Upper lobe of right lung (tissue), 1 donor: Measurements from ENCODE around the gene DYNLRB1. TPM values are rescaled to one million over a fixed set of nuclear protein-coding genes. Genes with fewer than 3 reads are reported as not detected.

Experiments
- ATAC-seq: fragments of 200-7000 bp; cut with Tn5 transposase; one replicate; pipeline ENCODE4 v1.9.1; 2020; ENCODE audit warnings: mild to moderate bottlenecking, moderate library complexity
- DNase-seq: peaks from one replicate; pipeline ENCODE4 v3.0.0-alpha.2; 2020
- H3K27ac ChIP-seq: fragments of 200-600 bp; one replicate; pipeline ENCODE4 v1.8.0; 2022
- H3K27me3 ChIP-seq: fragments of 200-600 bp; one replicate; pipeline ENCODE4 v1.8.0; 2022; ENCODE audit warnings: mild to moderate bottlenecking
- H3K36me3 ChIP-seq: fragments of 200-600 bp; one replicate; pipeline ENCODE4 v1.8.0; 2022
- H3K4me1 ChIP-seq: fragments of 200-600 bp; one replicate; pipeline ENCODE4 v1.8.0; 2022
- H3K4me3 ChIP-seq: fragments of 200-600 bp; one replicate; pipeline ENCODE4 v1.8.0; 2022; ENCODE audit warnings: mild to moderate bottlenecking
- H3K9me3 ChIP-seq: fragments of 200-600 bp; one replicate; pipeline ENCODE4 v1.8.0; 2022
- intact Hi-C: fragments of 100-400 bp; cut with DNase I; formaldehyde crosslinking; loops from one replicate; pipeline ENCODE4 v1.11.0; 2022
- total RNA-seq: library from RNA; stranded (reverse); fragmentation: NEBNext Ultra II Directional; extraction: Animal tissue kit (Norgen Biotek cat#: 25700); gene quantifications from one replicate; pipeline ENCODE4 v1.2.1, GENCODE V29; 2021
- TF ChIP-seq, protein P1 (sequence below): fragments of 200-600 bp; IDR thresholded peaks from one replicate; pipeline ENCODE4 v1.8.0; 2022; ENCODE audit warnings: antibody characterized with exemption
- donor health status: DM: no; HTN: yes; CAD: no; lungs with severe emphysema.

The DYNLRB1 gene
- total RNA-seq, 1 donor from 2014 or later: 146 TPM

GRCh38 chr20:34570859-34571306, 54.7 kb downstream of the DYNLRB1 start:
- intact Hi-C loops: no loop called here
- no peaks in the 10 kb centered on the region for H3K27me3 ChIP-seq
- no peak for DNase-seq
- no peak overlapping the region for H3K27ac ChIP-seq
- no peaks in the 10 kb centered on the region for H3K4me1 ChIP-seq
- TF ChIP-seq, protein P1, sequence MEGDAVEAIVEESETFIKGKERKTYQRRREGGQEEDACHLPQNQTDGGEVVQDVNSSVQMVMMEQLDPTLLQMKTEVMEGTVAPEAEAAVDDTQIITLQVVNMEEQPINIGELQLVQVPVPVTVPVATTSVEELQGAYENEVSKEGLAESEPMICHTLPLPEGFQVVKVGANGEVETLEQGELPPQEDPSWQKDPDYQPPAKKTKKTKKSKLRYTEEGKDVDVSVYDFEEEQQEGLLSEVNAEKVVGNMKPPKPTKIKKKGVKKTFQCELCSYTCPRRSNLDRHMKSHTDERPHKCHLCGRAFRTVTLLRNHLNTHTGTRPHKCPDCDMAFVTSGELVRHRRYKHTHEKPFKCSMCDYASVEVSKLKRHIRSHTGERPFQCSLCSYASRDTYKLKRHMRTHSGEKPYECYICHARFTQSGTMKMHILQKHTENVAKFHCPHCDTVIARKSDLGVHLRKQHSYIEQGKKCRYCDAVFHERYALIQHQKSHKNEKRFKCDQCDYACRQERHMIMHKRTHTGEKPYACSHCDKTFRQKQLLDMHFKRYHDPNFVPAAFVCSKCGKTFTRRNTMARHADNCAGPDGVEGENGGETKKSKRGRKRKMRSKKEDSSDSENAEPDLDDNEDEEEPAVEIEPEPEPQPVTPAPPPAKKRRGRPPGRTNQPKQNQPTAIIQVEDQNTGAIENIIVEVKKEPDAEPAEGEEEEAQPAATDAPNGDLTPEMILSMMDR: no peak
- H3K36me3 ChIP-seq: no peaks in the 10 kb centered on the region
- no peaks in the 10 kb centered on the region for H3K9me3 ChIP-seq
- ATAC-seq: no peak
- H3K4me3 ChIP-seq: no peak overlapping the region

- no peak for DNase-seq
- H3K36me3 ChIP-seq: no peaks in the 10 kb centered on the region
- TF ChIP-seq, protein P1: no peak
- intact Hi-C loops: no loop called here
- H3K4me3 ChIP-seq: no peak overlapping the region
- no peaks in the 10 kb centered on the region for H3K27me3 ChIP-seq
- no peak for ATAC-seq
- no peaks in the 10 kb centered on the region for H3K4me1 ChIP-seq
- no peaks in the 10 kb centered on the region for H3K9me3 ChIP-seq
- no peak overlapping the region for H3K27ac ChIP-seq
Measured at GRCh38 chr20:34571753-34572152, 55.5 kb downstream of the DYNLRB1 start.

DNA sequence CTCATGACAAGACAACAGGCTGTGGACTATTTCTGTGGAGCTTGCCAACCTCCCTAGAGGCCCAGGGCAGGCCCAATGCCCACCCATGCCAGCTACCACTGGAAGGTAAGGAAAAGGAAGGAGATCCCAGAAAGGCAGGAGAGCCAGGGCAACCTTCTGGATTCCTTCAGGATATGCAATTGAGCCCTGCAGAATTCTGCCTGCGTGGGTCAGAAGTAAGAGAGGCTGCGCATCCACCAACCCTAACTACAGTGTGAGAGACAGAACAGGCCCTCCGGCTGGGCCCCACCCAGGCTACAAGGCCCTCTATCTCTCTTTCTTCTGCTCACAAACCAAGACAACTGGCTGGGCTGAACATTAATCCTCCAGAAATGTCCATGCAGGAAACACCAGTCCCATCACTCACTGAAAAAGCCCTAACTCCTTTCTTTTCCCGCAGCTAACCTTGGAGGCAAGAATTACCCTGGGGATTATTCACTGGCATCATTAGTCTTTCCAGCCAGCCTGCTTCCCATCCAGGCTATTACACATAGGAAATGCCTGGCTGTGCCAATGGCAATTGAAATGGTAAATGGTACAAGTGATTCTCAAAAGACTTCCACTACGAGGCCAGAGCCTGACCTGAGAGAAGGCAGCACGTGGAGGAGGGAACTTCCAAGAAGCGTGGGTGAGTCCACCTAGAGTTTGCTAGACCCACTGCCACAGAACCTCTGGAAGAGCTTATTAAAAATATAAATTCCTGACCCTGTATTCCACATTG, 57.5 kb downstream of the DYNLRB1 start:
- intact Hi-C loops: no loop called here
- Histone ChIP-seq H3K36me3 (no peaks in the 10 kb centered on the region), H3K4me3 (no peak overlapping the region), H3K27me3 (no peaks in the 10 kb centered on the region), H3K9me3 (no peaks in the 10 kb centered on the region), H3K27ac (no peak overlapping the region), H3K4me1 (no peaks in the 10 kb centered on the region)
- DNase-seq (no peak), ATAC-seq (no peak)
- TF ChIP-seq, protein P1: no peak

DNA sequence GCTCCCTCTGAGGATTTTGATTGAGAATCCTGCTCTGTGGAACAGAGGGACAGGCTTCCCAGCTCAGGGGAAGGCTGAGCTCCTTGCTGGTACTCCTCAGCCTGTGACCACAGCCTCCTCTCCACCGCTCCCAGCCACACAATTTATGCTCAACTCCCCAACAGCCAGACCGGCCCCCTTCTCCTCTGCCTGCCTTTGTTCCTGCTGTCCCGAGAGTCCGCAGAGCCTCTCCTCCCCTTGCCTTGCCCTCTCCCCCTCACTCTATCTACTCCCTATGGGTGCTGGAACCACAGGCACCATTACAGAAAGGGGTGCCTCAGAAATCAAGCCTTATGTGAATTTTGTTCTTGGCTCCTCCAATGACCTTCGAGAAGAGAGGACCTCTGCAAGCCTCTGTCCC, 58.2 kb downstream of the DYNLRB1 start:
- H3K27ac ChIP-seq: no peak overlapping the region
- H3K36me3 ChIP-seq: no peaks in the 10 kb centered on the region
- TF ChIP-seq, protein P1: no peak
- H3K9me3 ChIP-seq: no peaks in the 10 kb centered on the region
- no peak for DNase-seq
- intact Hi-C loops: no loop called here
- H3K27me3 ChIP-seq: no peaks in the 10 kb centered on the region
- H3K4me1 ChIP-seq: no peaks in the 10 kb centered on the region
- H3K4me3 ChIP-seq: no peak overlapping the region
- ATAC-seq: no peak

DNA sequence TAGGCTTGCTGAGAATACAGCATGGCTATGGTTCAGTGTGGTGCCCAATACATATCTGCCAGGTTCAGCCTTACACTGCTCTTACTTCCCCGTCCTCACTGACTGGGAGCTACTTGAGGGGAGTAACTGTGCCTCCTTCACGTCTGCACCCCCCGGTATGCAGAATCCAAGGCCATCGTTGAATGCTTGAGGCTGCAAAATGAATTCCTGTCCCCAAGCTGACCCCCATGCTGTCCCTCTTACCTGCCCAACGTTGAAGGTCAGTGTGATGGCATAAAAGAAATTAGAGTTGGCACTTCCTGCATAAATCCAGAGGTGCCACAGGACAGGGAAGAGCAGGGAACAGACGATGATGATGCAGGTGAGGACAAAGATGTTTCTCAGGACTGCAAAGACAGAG, 58.6 kb downstream of the DYNLRB1 start:
- TF ChIP-seq, protein P1: no peak
- intact Hi-C loops: no loop called here
- H3K4me1 ChIP-seq: no peaks in the 10 kb centered on the region
- H3K4me3 ChIP-seq: no peak overlapping the region
- H3K36me3 ChIP-seq: no peaks in the 10 kb centered on the region
- H3K9me3 ChIP-seq: no peaks in the 10 kb centered on the region
- H3K27ac ChIP-seq: no peak overlapping the region
- H3K27me3 ChIP-seq: no peaks in the 10 kb centered on the region
- no peak for DNase-seq
- no peak for ATAC-seq
